Hepatocyte (in vitro differentiated cells): Measurements from ENCODE around the gene GZF1. TPM values are rescaled to one million over a fixed set of nuclear protein-coding genes. Genes with fewer than 3 reads are reported as not detected.

Source experiments
- DNase-seq: peaks from one replicate; pipeline ENCODE4 v3.0.0-alpha.2; 2016; ENCODE audit warnings: low spot score
- H2AFZ ChIP-seq: fragments of 200-600 bp; sonication (generic); 2 replicates; pipeline ENCODE4 v1.6.0; 2016; ENCODE audit warnings: antibody characterized with exemption, mild to moderate bottlenecking
- H3K27ac ChIP-seq: fragments of 200-600 bp; sonication (generic); 2 replicates; pipeline ENCODE4 v1.5.1; 2016; ENCODE audit warnings: mild to moderate bottlenecking
- H3K27me3 ChIP-seq: fragments of 200-600 bp; sonication (generic); 2 replicates; pipeline ENCODE4 v1.6.1; 2016
- H3K36me3 ChIP-seq: fragments of 200-600 bp; sonication (generic); replicated peaks from 2 replicates; pipeline ENCODE4 v1.5.1; 2016; ENCODE audit warnings: low read depth; ENCODE audit not compliant: insufficient read depth
- H3K4me1 ChIP-seq: fragments of 200-600 bp; sonication (generic); 2 replicates; pipeline ENCODE4 v1.5.1; 2016; ENCODE audit warnings: mild to moderate bottlenecking, moderate library complexity; ENCODE audit not compliant: insufficient read depth
- H3K4me2 ChIP-seq: fragments of 200-600 bp; sonication (generic); 2 replicates; pipeline ENCODE4 v1.6.0; 2016
- H3K4me3 ChIP-seq: fragments of 200-600 bp; sonication (generic); 2 replicates; pipeline ENCODE4 v1.5.1; 2016; ENCODE audit warnings: mild to moderate bottlenecking
- H3K79me2 ChIP-seq: fragments of 200-600 bp; sonication (generic); 2 replicates; pipeline ENCODE4 v1.6.0; 2017; ENCODE audit warnings: mild to moderate bottlenecking
- H3K9me2 ChIP-seq: fragments of 200-600 bp; sonication (generic); replicated peaks from 2 replicates; pipeline ENCODE4 v1.6.0; 2017; ENCODE audit warnings: mild to moderate bottlenecking; ENCODE audit not compliant: insufficient read depth
- H3K9me3 ChIP-seq: fragments of 200-600 bp; sonication (generic); 2 replicates; pipeline ENCODE4 v1.5.1; 2016; ENCODE audit warnings: low read depth, mild to moderate bottlenecking
- H4K20me1 ChIP-seq: fragments of 200-600 bp; sonication (generic); 2 replicates; pipeline ENCODE4 v1.6.0; 2016; ENCODE audit warnings: mild to moderate bottlenecking; ENCODE audit not compliant: insufficient read depth, poor library complexity, severe bottlenecking
- EZH2 ChIP-seq: fragments of 200-600 bp; sonication (generic); IDR thresholded peaks from 2 replicates; pipeline ENCODE4 v1.6.1; 2016; ENCODE audit warnings: antibody characterized with exemption, mild to moderate bottlenecking, borderline replicate concordance
- EZH2phosphoT487 ChIP-seq: fragments of 200-600 bp; sonication (generic); IDR thresholded peaks from one replicate; pipeline ENCODE4 v1.6.1; 2018; ENCODE audit warnings: antibody characterized with exemption, mild to moderate bottlenecking, low read depth, moderate library complexity; ENCODE audit not compliant: unreplicated experiment, severe bottlenecking
- WGBS: methylation state at CpG from one replicate; pipeline ENCODE4 v1.1.6; 2016; ENCODE audit warnings: low lambda C conversion rate; ENCODE audit errors: missing lambda C conversion rate; 5-methylcytosine and 5-hydroxymethylcytosine counted together
- polyA plus RNA-seq: library from polyadenylated mRNA; unstranded; fragments of >200 nt; fragmentation: Nextera tagmentation; extraction: Ambion mirVana; gene quantifications from 2 replicates; pipeline ENCODE4 v1.2.1, GENCODE V29; 2016
- total RNA-seq: library from RNA; depleted of rRNA; stranded (reverse); fragments of >200 nt; gene quantifications from 2 replicates; pipeline ENCODE4 v1.2.3, GENCODE V29; 2014
- TF ChIP-seq, protein P1 (sequence below): fragments of 200-600 bp; sonication (generic); IDR thresholded peaks from 2 replicates; pipeline ENCODE4 v1.5.1; 2016; ENCODE audit warnings: antibody characterized with exemption, mild to moderate bottlenecking; ENCODE audit not compliant: poor library complexity

Gene GZF1
- total and polyA plus RNA-seq, 2 experiments from 2014 or later: 8.8 to 17.8 TPM

GRCh38 chr20:23349338-23350195, 12.4 kb upstream of the GZF1 start:
- H3K9me3 ChIP-seq: no peaks in the 10 kb centered on the region
- H3K36me3 ChIP-seq: no peaks in the 10 kb centered on the region
- peak overlapping the region; percentile 98 for H3K27ac ChIP-seq
- no peaks in the 10 kb centered on the region for H3K9me2 ChIP-seq
- peaks cover 20% of the 10 kb centered on the region for H3K4me1 ChIP-seq
- TF ChIP-seq, protein P1, sequence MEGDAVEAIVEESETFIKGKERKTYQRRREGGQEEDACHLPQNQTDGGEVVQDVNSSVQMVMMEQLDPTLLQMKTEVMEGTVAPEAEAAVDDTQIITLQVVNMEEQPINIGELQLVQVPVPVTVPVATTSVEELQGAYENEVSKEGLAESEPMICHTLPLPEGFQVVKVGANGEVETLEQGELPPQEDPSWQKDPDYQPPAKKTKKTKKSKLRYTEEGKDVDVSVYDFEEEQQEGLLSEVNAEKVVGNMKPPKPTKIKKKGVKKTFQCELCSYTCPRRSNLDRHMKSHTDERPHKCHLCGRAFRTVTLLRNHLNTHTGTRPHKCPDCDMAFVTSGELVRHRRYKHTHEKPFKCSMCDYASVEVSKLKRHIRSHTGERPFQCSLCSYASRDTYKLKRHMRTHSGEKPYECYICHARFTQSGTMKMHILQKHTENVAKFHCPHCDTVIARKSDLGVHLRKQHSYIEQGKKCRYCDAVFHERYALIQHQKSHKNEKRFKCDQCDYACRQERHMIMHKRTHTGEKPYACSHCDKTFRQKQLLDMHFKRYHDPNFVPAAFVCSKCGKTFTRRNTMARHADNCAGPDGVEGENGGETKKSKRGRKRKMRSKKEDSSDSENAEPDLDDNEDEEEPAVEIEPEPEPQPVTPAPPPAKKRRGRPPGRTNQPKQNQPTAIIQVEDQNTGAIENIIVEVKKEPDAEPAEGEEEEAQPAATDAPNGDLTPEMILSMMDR: peak; percentile 51
- no peak for TF ChIP-seq EZH2phosphoT487
- no peaks in the 10 kb centered on the region for H3K27me3 ChIP-seq
- H3K4me3 ChIP-seq: peak overlapping the region; percentile 24
- peaks cover 33% of the 10 kb centered on the region for H3K79me2 ChIP-seq
- H3K4me2 ChIP-seq: peak overlapping the region; percentile 74
- peak overlapping the region; percentile 47 for H2AFZ ChIP-seq
- DNase-seq: peak; percentile 90
- H4K20me1 ChIP-seq: peaks cover 13% of the 10 kb centered on the region
- 9% methylated on average over 23 of the region's 23 CpGs for WGBS

DNA sequence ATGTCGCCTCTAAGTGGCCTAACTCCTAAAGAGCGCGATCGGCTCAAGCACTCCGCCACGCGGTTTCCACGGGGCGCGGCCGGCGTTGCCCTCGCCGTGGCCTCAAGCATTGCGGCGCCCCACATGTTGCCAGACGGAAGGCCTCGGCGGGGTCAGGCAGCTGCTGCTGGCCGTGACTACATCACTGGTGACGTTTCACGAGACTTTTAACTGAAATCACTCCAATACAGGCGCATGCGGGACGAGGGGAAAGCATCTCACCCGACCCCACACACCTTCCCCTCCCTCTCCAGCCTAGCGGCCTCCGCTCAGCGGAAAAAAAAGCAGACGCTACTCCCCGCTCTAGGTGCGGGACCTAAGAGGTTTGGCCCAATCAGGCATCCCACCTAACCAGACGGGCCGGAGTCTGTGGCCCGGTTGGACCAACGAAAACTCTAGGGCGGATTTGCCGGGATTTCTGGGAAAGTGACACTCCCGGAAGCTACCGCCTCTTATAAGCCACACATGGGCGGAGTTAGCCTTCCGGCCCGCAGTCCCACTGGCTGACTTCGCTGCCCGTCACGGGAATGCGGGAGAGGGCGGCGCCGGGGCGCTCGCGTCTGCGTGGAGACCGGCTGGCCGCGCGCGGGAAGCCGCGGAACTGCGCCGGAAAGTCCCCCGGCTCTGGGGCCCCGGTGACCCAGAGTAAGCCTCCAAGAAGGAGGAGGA, 11.6 kb upstream of the GZF1 start, which contains the start of gene NXT1:
Gene NXT1, plus strand, starts transcription at position 596 of the 708 bp plus-strand sequence. CDS start 3,251 bp downstream, outside the sequence.
- peaks cover 13% of the 10 kb centered on the region for H4K20me1 ChIP-seq
- peak within 1 kb of the TSS; percentile 64 for H2AFZ ChIP-seq
- H3K9me2 ChIP-seq: no peaks in the 10 kb centered on the region
- peak within 1 kb of the TSS; percentile 65 for H3K4me3 ChIP-seq
- under 1% methylated on average over 65 of the region's 65 CpGs for WGBS
- H3K9me3 ChIP-seq: no peaks in the 10 kb centered on the region
- no peaks in the 10 kb centered on the region for H3K27me3 ChIP-seq
- H3K27ac ChIP-seq: peak within 1 kb of the TSS; percentile 98
- H3K4me1 ChIP-seq: peaks cover 20% of the 10 kb centered on the region
- peak within 1 kb of the TSS; percentile 80 for H3K4me2 ChIP-seq
- no peak for TF ChIP-seq EZH2phosphoT487
- TF ChIP-seq, protein P1: no peak
- no peak for TF ChIP-seq EZH2
- H3K79me2 ChIP-seq: peaks cover 33% of the 10 kb centered on the region
- H3K36me3 ChIP-seq: no peaks in the 10 kb centered on the region
- peak; percentile 98 for DNase-seq

- no peak for TF ChIP-seq EZH2phosphoT487
- peaks cover 33% of the 10 kb centered on the region for H3K79me2 ChIP-seq
- H3K27me3 ChIP-seq: no peaks in the 10 kb centered on the region
- no peaks in the 10 kb centered on the region for H3K9me3 ChIP-seq
- H3K9me2 ChIP-seq: no peaks in the 10 kb centered on the region
- H3K4me2 ChIP-seq: peak overlapping the region; percentile 80
- peak; percentile 67 for DNase-seq
- peak overlapping the region; percentile 65 for H3K4me3 ChIP-seq
- peaks cover 13% of the 10 kb centered on the region for H4K20me1 ChIP-seq
- no peaks in the 10 kb centered on the region for H3K36me3 ChIP-seq
- WGBS: 2% methylated on average over 43 of the region's 64 CpGs
- peak overlapping the region; percentile 94 for H3K27ac ChIP-seq
- H2AFZ ChIP-seq: peak overlapping the region; percentile 64
- H3K4me1 ChIP-seq: peaks cover 20% of the 10 kb centered on the region
Measured at GRCh38 chr20:23350904-23351838, 10.8 kb upstream of the GZF1 start.
